Hepatocyte (in vitro differentiated cells): ENCODE data around the gene CASKIN2. TPM values are rescaled to one million over a fixed set of nuclear protein-coding genes. Genes with fewer than 3 reads are reported as not detected.

Experiments used
- DNase-seq: peaks from one replicate; pipeline ENCODE4 v3.0.0-alpha.2; 2016; ENCODE audit warnings: low spot score
- H2AFZ ChIP-seq: fragments of 200-600 bp; sonication (generic); 2 replicates; pipeline ENCODE4 v1.6.0; 2016; ENCODE audit warnings: antibody characterized with exemption, mild to moderate bottlenecking
- H3K27ac ChIP-seq: fragments of 200-600 bp; sonication (generic); 2 replicates; pipeline ENCODE4 v1.5.1; 2016; ENCODE audit warnings: mild to moderate bottlenecking
- H3K27me3 ChIP-seq: fragments of 200-600 bp; sonication (generic); 2 replicates; pipeline ENCODE4 v1.6.1; 2016
- H3K36me3 ChIP-seq: fragments of 200-600 bp; sonication (generic); replicated peaks from 2 replicates; pipeline ENCODE4 v1.5.1; 2016; ENCODE audit warnings: low read depth; ENCODE audit not compliant: insufficient read depth
- H3K4me1 ChIP-seq: fragments of 200-600 bp; sonication (generic); 2 replicates; pipeline ENCODE4 v1.5.1; 2016; ENCODE audit warnings: mild to moderate bottlenecking, moderate library complexity; ENCODE audit not compliant: insufficient read depth
- H3K4me2 ChIP-seq: fragments of 200-600 bp; sonication (generic); 2 replicates; pipeline ENCODE4 v1.6.0; 2016
- H3K4me3 ChIP-seq: fragments of 200-600 bp; sonication (generic); 2 replicates; pipeline ENCODE4 v1.5.1; 2016; ENCODE audit warnings: mild to moderate bottlenecking
- H3K79me2 ChIP-seq: fragments of 200-600 bp; sonication (generic); 2 replicates; pipeline ENCODE4 v1.6.0; 2017; ENCODE audit warnings: mild to moderate bottlenecking
- H3K9me2 ChIP-seq: fragments of 200-600 bp; sonication (generic); replicated peaks from 2 replicates; pipeline ENCODE4 v1.6.0; 2017; ENCODE audit warnings: mild to moderate bottlenecking; ENCODE audit not compliant: insufficient read depth
- H3K9me3 ChIP-seq: fragments of 200-600 bp; sonication (generic); 2 replicates; pipeline ENCODE4 v1.5.1; 2016; ENCODE audit warnings: low read depth, mild to moderate bottlenecking
- H4K20me1 ChIP-seq: fragments of 200-600 bp; sonication (generic); 2 replicates; pipeline ENCODE4 v1.6.0; 2016; ENCODE audit warnings: mild to moderate bottlenecking; ENCODE audit not compliant: insufficient read depth, poor library complexity, severe bottlenecking
- CTCF ChIP-seq: fragments of 200-600 bp; sonication (generic); IDR thresholded peaks from 2 replicates; pipeline ENCODE4 v1.5.1; 2016; ENCODE audit warnings: antibody characterized with exemption, mild to moderate bottlenecking; ENCODE audit not compliant: poor library complexity
- EZH2 ChIP-seq: fragments of 200-600 bp; sonication (generic); IDR thresholded peaks from 2 replicates; pipeline ENCODE4 v1.6.1; 2016; ENCODE audit warnings: antibody characterized with exemption, mild to moderate bottlenecking, borderline replicate concordance
- EZH2phosphoT487 ChIP-seq: fragments of 200-600 bp; sonication (generic); IDR thresholded peaks from one replicate; pipeline ENCODE4 v1.6.1; 2018; ENCODE audit warnings: antibody characterized with exemption, mild to moderate bottlenecking, low read depth, moderate library complexity; ENCODE audit not compliant: unreplicated experiment, severe bottlenecking
- WGBS: methylation state at CpG from one replicate; pipeline ENCODE4 v1.1.6; 2016; ENCODE audit warnings: low lambda C conversion rate; ENCODE audit errors: missing lambda C conversion rate; 5-methylcytosine and 5-hydroxymethylcytosine counted together
- polyA plus RNA-seq: library from polyadenylated mRNA; unstranded; fragments of >200 nt; fragmentation: Nextera tagmentation; extraction: Ambion mirVana; gene quantifications from 2 replicates; pipeline ENCODE4 v1.2.1, GENCODE V29; 2016
- total RNA-seq: library from RNA; depleted of rRNA; stranded (reverse); fragments of >200 nt; gene quantifications from 2 replicates; pipeline ENCODE4 v1.2.3, GENCODE V29; 2014

Gene CASKIN2
- total and polyA plus RNA-seq, 2 experiments from 2014 or later = 9.8 to 16.2 TPM

DNA sequence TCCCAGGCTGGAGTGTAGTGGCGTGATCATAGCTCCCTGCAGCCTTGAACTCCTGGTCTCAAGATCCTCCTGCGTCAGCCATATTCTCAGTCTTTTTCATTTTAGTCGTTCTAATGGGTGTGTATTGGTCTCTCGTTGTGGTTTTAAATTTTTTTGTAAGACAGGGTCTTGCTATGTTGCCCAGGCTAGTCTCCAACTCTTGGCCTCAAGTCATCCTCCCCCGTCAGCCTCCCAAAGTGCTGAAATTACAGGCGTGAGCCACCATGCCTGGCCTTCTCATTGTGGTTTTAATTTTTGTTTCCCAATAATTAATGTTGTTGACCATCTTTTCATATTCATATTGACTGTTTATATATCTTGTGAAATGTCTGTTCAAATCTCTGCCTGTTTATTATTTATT, 50.3 kb downstream of the CASKIN2 start:
- TF ChIP-seq EZH2phosphoT487 = no peak
- no peak overlapping the region for H3K4me2 ChIP-seq
- no peaks in the 10 kb centered on the region for H3K4me1 ChIP-seq
- H3K4me3 ChIP-seq = no peak overlapping the region
- no peak overlapping the region for H3K27ac ChIP-seq
- no peaks in the 10 kb centered on the region for H3K9me3 ChIP-seq
- H3K79me2 ChIP-seq = peaks cover 75% of the 10 kb centered on the region
- no peaks in the 10 kb centered on the region for H3K36me3 ChIP-seq
- no peaks in the 10 kb centered on the region for H3K9me2 ChIP-seq
- no peak overlapping the region for H2AFZ ChIP-seq
- no peak for DNase-seq
- H4K20me1 ChIP-seq = no peaks in the 10 kb centered on the region
- no peaks in the 10 kb centered on the region for H3K27me3 ChIP-seq
- WGBS = over 99% methylated on average over 6 of the region's 6 CpGs

DNA sequence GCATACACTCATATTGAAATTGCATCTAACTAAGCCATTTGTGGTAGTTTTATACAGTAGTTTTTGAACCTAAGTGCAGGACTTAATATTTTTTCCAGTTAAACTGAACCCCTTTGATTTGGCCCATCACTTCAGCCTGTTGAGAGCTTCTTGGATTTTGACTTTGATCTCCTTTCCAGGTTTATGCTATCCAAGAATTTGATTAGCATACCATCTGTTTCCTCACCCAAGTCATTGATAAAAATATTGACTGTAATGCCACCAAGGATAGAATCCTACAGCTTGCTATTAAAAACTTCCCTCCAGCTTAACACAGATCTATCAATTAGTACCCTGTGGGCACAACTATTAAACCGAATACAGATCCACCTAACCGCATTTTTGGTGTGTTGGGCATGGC, 51.7 kb downstream of the CASKIN2 start:
- Histone ChIP-seq H2AFZ (no peak overlapping the region), H3K4me3 (no peak overlapping the region), H3K27ac (no peak overlapping the region), H3K27me3 (no peaks in the 10 kb centered on the region), H3K9me3 (no peaks in the 10 kb centered on the region), H3K36me3 (no peaks in the 10 kb centered on the region), H3K4me2 (no peak overlapping the region), H3K9me2 (no peaks in the 10 kb centered on the region), H3K4me1 (peaks cover 5% of the 10 kb centered on the region), H3K79me2 (peaks cover 67% of the 10 kb centered on the region), H4K20me1 (no peaks in the 10 kb centered on the region)
- TF ChIP-seq EZH2 (no peak), CTCF (no peak), EZH2phosphoT487 (no peak)
- WGBS = 92% methylated on average over 2 of the region's 2 CpGs
- DNase-seq = no peak

DNA sequence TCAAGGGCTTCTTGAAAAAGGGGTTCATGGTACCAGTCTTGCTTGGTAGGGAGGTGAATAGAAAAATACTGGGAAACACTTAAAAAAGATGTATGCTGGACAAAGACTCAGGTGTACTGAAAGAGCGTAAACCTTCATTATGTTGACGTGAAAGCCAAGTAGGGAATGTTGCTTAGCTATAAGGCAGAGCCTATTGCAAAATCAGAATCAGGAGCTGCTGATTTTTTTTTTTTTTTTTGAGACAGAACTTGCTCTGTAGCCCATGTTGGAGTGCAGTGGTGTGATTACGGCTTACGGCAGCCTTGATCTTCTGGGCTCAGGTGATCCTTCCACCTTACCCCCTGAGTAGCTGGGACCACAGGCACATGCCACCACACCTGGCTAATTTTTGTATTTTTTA, 55.0 kb downstream of the CASKIN2 start:
- TF ChIP-seq CTCF (no peak), EZH2phosphoT487 (no peak)
- Histone ChIP-seq H3K4me3 (no peak overlapping the region), H3K79me2 (peaks cover 60% of the 10 kb centered on the region), H2AFZ (no peak overlapping the region), H4K20me1 (no peaks in the 10 kb centered on the region), H3K27me3 (no peaks in the 10 kb centered on the region), H3K27ac (peak overlapping the region; percentile 95), H3K4me2 (peak overlapping the region; percentile 29), H3K36me3 (no peaks in the 10 kb centered on the region), H3K9me3 (no peaks in the 10 kb centered on the region), H3K4me1 (peaks cover 18% of the 10 kb centered on the region), H3K9me2 (no peaks in the 10 kb centered on the region)
- no peak for DNase-seq
- WGBS = 79% methylated on average over 4 of the region's 4 CpGs

DNA sequence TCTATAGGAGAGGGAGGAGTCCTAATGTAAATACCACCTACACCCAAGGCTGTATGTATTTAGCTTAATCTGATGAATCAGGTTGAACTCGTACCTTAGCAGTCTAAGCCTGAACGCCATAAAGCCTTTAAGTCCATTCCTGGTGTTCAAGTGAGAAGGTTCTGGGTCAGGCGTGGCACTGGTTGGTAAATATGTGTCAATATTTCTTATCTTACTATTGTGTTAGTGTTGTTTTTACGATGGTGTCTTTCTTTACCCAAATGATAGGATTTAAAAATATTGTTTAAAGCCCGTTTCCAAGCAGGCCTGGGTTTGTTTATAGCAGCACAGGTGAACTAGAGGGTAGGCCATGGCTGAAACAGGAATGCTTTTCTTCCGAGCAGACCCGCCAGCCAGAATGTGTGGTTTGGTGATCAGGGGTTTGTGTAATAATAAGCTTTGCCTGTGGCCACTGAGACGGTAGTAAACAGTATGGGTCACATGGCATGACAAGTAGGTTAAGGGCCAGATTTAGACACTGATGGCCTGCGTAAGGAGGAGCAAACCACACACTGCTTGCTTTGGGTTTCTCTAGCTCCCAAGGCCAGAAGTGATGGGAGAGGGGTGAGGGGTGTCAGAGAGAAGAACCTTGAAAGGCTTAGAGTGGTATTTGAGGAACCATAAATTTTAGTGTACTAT, 55.6 kb downstream of the CASKIN2 start:
- peak; percentile 63 for DNase-seq
- WGBS = 47% methylated on average over 9 of the region's 9 CpGs
- no peaks in the 10 kb centered on the region for H3K9me2 ChIP-seq
- peaks cover 54% of the 10 kb centered on the region for H3K79me2 ChIP-seq
- H3K4me2 ChIP-seq = peak overlapping the region; percentile 29
- H3K4me3 ChIP-seq = no peak overlapping the region
- peak overlapping the region; percentile 95 for H3K27ac ChIP-seq
- peaks cover 18% of the 10 kb centered on the region for H3K4me1 ChIP-seq
- no peaks in the 10 kb centered on the region for H3K36me3 ChIP-seq
- H3K9me3 ChIP-seq = no peaks in the 10 kb centered on the region
- no peaks in the 10 kb centered on the region for H3K27me3 ChIP-seq
- no peak overlapping the region for H2AFZ ChIP-seq
- H4K20me1 ChIP-seq = no peaks in the 10 kb centered on the region
- TF ChIP-seq EZH2phosphoT487 (no peak), CTCF (no peak), EZH2 (no peak)
